ENCODE data around the gene ABHD10. TPM values are rescaled to one million over a fixed set of nuclear protein-coding genes. Genes with fewer than 3 reads are reported as not detected.

ABHD10 gene
- polyA plus RNA-seq, 1 experiment, result 12.6 TPM

DNA sequence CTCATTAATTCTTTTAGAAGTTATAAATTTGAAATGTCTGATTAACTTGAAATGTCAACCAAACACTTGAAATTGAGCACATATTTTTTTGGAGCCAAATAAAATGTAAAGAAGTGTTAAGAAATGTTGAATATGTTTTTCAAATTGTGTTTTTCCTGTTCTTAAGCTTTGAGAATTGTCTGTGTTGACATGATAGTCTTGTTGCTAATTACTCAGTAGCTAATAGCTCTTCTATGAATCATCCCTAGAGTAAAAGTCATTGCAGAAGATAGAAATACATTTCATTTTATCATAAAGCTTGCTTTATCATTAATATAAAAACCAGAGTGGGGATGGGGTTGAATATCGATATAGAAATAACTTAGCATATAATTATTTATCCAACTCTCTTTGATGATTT, 41.9 kb upstream of the ABHD10 start:
- no peak for TF ChIP-seq CTCF (IDR thresholded peaks at IDR 0.05; ENCODE audit: insufficient read depth, low read depth, low read length)
- peaks cover 6% of the 10 kb centered on the region for H3K36me3 ChIP-seq (ENCODE audit: control insufficient read depth, insufficient read depth, low read length)

DNA sequence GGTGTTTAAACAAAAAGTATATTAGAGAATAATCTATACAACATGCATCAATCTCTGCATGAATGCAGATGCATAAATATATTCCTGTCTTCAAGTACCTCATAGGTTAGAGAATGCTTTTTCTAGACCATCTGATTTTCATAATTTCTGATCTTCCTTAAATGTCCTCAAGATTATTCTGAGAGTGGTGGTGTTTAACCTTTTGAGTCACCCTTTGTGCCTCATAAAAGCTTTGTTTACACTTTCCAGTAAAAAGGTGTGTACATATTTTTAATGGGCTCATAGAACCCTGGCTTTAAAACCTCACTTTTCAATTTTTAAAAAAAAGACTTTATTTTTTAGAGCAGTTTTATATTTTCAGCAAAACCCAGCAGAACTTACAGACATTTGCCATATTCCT, 41.0 kb upstream of the ABHD10 start:
- no peak for DNase-seq (ENCODE audit: low read depth)
- ChIA-PET POLR2A (no interaction called here), CTCF (interaction anchor here (1.4 to 1.5 kb wide), 2 partner anchors 76 to 220 kb away, joined by 5 read pairs; no protein-coding TSS in a partner anchor)
- peaks cover 8% of the 10 kb centered on the region for H3K36me3 ChIP-seq (ENCODE audit: control insufficient read depth, insufficient read depth, low read length)
- H3K4me3 ChIP-seq (ENCODE audit: low read depth, low read length), result no peak overlapping the region
- no peaks in the 10 kb centered on the region for H3K27me3 ChIP-seq (ENCODE audit: control insufficient read depth, insufficient read depth, low read length)
- TF ChIP-seq CTCF (IDR thresholded peaks at IDR 0.05; ENCODE audit: insufficient read depth, low read depth, low read length), result no peak

More for the DNA sequence above, 41.9 kb upstream of the ABHD10 start:
- no peaks in the 10 kb centered on the region for H3K27me3 ChIP-seq (ENCODE audit: control insufficient read depth, insufficient read depth, low read length)
- no peak for DNase-seq (ENCODE audit: low read depth)
- ChIA-PET CTCF (interaction anchor here (0.7 to 1.5 kb wide), 6 partner anchors 13 to 221 kb away, joined by 3 to 5 read pairs (median 4); no protein-coding TSS in a partner anchor), POLR2A (no interaction called here)
- no peak overlapping the region for H3K4me3 ChIP-seq (ENCODE audit: low read depth, low read length)

GRCh38 chr3:111939873-111940272, 39.0 kb upstream of the ABHD10 start:
- DNase-seq (ENCODE audit: low read depth), result no peak
- Histone ChIP-seq H3K36me3 (ENCODE audit: control insufficient read depth, insufficient read depth, low read length) (peaks cover 8% of the 10 kb centered on the region), H3K27me3 (ENCODE audit: control insufficient read depth, insufficient read depth, low read length) (no peaks in the 10 kb centered on the region), H3K4me3 (ENCODE audit: low read depth, low read length) (no peak overlapping the region)
- CTCF ChIA-PET, result interaction anchor here (1.5 kb wide), 1 partner anchor 28 kb away, joined by 5 read pairs; no protein-coding TSS in a partner anchor
- POLR2A ChIA-PET, result interaction anchor here (0.6 kb wide), 1 partner anchor 1373 kb away, joined by 3 read pairs; no protein-coding TSS in a partner anchor
- no peak for TF ChIP-seq CTCF (IDR thresholded peaks at IDR 0.05; ENCODE audit: insufficient read depth, low read depth, low read length)

DNA sequence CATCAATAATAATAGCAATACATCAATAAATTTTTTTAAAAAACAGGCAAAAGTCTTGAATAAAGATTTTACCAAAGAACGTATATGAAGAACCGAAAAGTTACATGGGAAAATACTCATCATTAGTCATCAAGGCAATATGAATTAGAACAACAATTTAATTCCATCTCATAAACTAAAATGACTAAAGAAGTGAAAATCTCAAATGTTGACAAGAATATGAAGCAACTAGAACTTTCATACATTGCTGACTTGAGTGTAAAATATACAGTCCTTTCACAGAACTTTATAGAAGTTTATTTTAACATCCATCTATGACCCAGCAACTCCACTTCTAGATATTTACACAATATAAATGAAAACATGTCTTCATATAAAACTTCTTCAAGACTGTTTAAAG, 35.3 kb upstream of the ABHD10 start:
- peaks cover 8% of the 10 kb centered on the region for H3K36me3 ChIP-seq (ENCODE audit: control insufficient read depth, insufficient read depth, low read length)
- no peak for TF ChIP-seq CTCF (IDR thresholded peaks at IDR 0.05; ENCODE audit: insufficient read depth, low read depth, low read length)
- no peaks in the 10 kb centered on the region for H3K27me3 ChIP-seq (ENCODE audit: control insufficient read depth, insufficient read depth, low read length)
- H3K4me3 ChIP-seq (ENCODE audit: low read depth, low read length), result no peak overlapping the region
- no peak for DNase-seq (ENCODE audit: low read depth)
- POLR2A ChIA-PET, result no interaction called here
- CTCF ChIA-PET, result no interaction called here

DNA sequence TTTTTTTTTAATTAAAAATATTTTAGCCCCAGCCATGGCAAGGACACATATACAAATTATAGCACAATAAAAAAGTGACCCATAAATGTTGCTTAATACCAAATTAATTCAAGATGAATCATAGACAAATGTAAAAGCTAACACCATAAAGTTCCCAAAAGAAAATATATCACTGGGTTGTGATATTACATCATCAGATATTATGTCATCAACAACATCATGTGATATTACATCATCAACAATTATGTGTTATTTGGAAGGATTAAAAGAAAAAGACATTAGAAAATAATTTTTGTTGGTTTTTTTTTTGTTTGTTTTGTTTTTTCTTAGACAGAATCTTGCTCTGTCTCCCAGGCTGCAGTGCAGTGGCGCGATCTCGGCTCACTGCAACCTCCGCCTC, 34.5 kb upstream of the ABHD10 start:
- CTCF ChIA-PET, result interaction anchor here (1.3 kb wide), 1 partner anchor 10 kb away, joined by 3 read pairs; no protein-coding TSS in a partner anchor
- POLR2A ChIA-PET, result interaction anchor here (1.1 kb wide), 1 partner anchor 40 kb away, joined by 3 read pairs; no protein-coding TSS in a partner anchor
- DNase-seq (ENCODE audit: low read depth), result no peak
- H3K36me3 ChIP-seq (ENCODE audit: control insufficient read depth, insufficient read depth, low read length), result peaks cover 11% of the 10 kb centered on the region
- no peak overlapping the region for H3K4me3 ChIP-seq (ENCODE audit: low read depth, low read length)
- TF ChIP-seq CTCF (IDR thresholded peaks at IDR 0.05; ENCODE audit: insufficient read depth, low read depth, low read length), result no peak
- H3K27me3 ChIP-seq (ENCODE audit: control insufficient read depth, insufficient read depth, low read length), result no peaks in the 10 kb centered on the region
